Measurements from ENCODE around the gene MACO1. TPM values are rescaled to one million over a fixed set of nuclear protein-coding genes. Genes with fewer than 3 reads are reported as not detected.

The MACO1 gene
- total and polyA plus RNA-seq, 2 donors from 2014 or later, result 12.1 to 19.3 TPM

DNA sequence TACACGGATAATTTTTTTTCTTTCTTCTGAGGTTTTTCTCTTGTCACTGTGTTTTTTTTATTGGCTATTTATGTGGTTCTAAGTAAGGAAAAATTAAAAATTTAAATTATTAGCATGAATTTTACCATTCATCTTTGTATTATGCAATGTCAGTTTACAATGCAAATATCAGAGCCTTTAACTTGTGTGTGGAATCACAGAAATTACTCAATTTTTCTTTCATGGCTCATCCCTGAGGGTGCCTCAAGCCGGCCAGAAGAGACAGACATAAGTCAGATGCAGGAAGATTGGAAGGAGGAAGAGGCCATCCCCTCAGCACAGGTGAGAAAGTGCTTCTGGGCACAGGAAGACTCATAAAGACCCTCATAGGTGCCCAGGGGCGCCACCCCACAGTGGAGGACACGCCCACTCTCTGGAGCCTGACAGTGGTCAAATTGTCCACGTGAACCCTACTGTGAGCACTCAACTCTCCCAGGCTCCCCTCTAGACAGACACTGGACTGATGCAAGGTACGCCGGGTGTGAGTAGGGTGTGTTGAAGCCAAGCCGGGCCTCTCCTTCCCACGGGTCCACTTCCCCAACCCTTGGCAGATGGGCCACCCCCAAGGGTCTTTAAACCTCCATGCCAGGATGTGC lies 103.2 kb downstream of the MACO1 start:
- no peak for TF ChIP-seq CTCF (IDR thresholded peaks at IDR 0.05; ENCODE audit: borderline replicate concordance, extremely low read depth, insufficient read depth)
- Histone ChIP-seq H3K4me1 (ENCODE audit: control insufficient read depth in 2 of 3, insufficient read depth in 2 of 3, low read depth in 1 of 3, low read length in 3 of 3) (no peaks in the 10 kb centered on the region), H3K4me3 (ENCODE audit: low read length in 3 of 3) (no peak overlapping the region), H3K9ac (ENCODE audit: low read length in 3 of 3) (no peak overlapping the region), H3K27me3 (ENCODE audit: control insufficient read depth, insufficient read depth, low read length) (no peaks in the 10 kb centered on the region), H3K9me3 (ENCODE audit: control insufficient read depth in 2 of 3, insufficient read depth in 1 of 3, low read length in 3 of 3) (no peaks in the 10 kb centered on the region), H3K27ac (ENCODE audit: low read depth in 2 of 2, low read length in 2 of 2) (no peak overlapping the region), H3K36me3 (ENCODE audit: control insufficient read depth in 2 of 3, insufficient read depth in 3 of 3, low read length in 3 of 3) (no peaks in the 10 kb centered on the region)
- intact Hi-C loops (cut with DNase I), result no loop called here
- DNase-seq, result no peak
- FAIRE-seq, result peak; percentile 57

DNA sequence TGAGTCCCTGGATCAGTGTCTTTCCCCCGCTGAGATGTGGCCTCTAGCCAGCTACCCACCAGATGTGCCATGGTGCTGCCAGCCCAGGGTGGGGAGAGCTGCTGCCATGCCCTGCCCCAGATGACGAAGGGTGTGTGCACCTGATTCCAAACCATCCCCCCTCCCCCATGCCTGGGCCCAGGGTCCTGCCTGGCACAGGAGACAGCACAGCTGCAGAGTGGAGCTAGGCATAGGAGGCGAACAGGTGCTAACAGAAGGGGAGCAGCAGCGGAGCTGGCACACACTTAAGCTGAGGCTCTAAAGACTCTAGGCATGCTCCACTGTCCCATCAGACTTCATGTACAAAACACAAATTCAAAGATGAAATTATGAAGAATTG lies 103.7 kb downstream of the MACO1 start:
- H3K27me3 ChIP-seq (ENCODE audit: control insufficient read depth, insufficient read depth, low read length), result no peaks in the 10 kb centered on the region
- H3K27ac ChIP-seq (ENCODE audit: low read depth in 2 of 2, low read length in 2 of 2), result no peak overlapping the region
- no peak for DNase-seq
- TF ChIP-seq CTCF (IDR thresholded peaks at IDR 0.05; ENCODE audit: borderline replicate concordance, extremely low read depth, insufficient read depth), result no peak
- no peaks in the 10 kb centered on the region for H3K4me1 ChIP-seq (ENCODE audit: control insufficient read depth in 2 of 3, insufficient read depth in 2 of 3, low read depth in 1 of 3, low read length in 3 of 3)
- intact Hi-C loops (cut with DNase I), result no loop called here
- H3K36me3 ChIP-seq (ENCODE audit: control insufficient read depth in 2 of 3, insufficient read depth in 3 of 3, low read length in 3 of 3), result no peaks in the 10 kb centered on the region
- no peak overlapping the region for H3K9ac ChIP-seq (ENCODE audit: low read length in 3 of 3)
- H3K9me3 ChIP-seq (ENCODE audit: control insufficient read depth in 2 of 3, insufficient read depth in 1 of 3, low read length in 3 of 3), result no peaks in the 10 kb centered on the region
- FAIRE-seq, result no peak
- no peak overlapping the region for H3K4me3 ChIP-seq (ENCODE audit: low read length in 3 of 3)

GRCh38 chr1:25536124-25536523 lies 105.4 kb downstream of the MACO1 start:
- intact Hi-C loops (cut with DNase I), result no loop called here
- H3K9me3 ChIP-seq (ENCODE audit: control insufficient read depth in 2 of 3, insufficient read depth in 1 of 3, low read length in 3 of 3), result no peaks in the 10 kb centered on the region
- no peaks in the 10 kb centered on the region for H3K27me3 ChIP-seq (ENCODE audit: control insufficient read depth, insufficient read depth, low read length)
- no peak overlapping the region for H3K4me3 ChIP-seq (ENCODE audit: low read length in 3 of 3)
- H3K9ac ChIP-seq (ENCODE audit: low read length in 3 of 3), result no peak overlapping the region
- no peak overlapping the region for H3K27ac ChIP-seq (ENCODE audit: low read depth in 2 of 2, low read length in 2 of 2)
- FAIRE-seq (no peak), DNase-seq (no peak)
- H3K4me1 ChIP-seq (ENCODE audit: control insufficient read depth in 2 of 3, insufficient read depth in 2 of 3, low read depth in 1 of 3, low read length in 3 of 3), result no peaks in the 10 kb centered on the region
- no peak for TF ChIP-seq CTCF (IDR thresholded peaks at IDR 0.05; ENCODE audit: borderline replicate concordance, extremely low read depth, insufficient read depth)
- no peaks in the 10 kb centered on the region for H3K36me3 ChIP-seq (ENCODE audit: control insufficient read depth in 2 of 3, insufficient read depth in 3 of 3, low read length in 3 of 3)
